ENCODE results near the gene RFPL4A.

The RFPL4A gene

DNA sequence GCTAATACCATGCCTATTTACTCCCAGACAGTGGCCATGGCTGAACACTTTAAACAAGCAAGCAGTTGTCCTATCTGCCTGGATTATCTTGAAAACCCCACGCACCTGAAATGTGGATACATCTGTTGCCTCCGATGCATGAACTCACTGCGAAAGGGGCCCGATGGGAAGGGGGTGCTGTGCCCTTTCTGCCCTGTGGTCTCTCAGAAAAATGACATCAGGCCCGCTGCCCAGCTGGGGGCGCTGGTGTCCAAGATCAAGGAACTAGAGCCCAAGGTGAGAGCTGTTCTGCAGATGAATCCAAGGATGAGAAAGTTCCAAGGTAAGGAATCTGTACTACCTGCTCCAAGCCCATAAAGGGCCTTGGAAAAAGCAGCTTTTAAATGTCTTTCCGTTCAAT, 18.6 kb downstream of the RFPL4A start:
- Histone ChIP-seq H3K4me1 (no peaks in the 10 kb centered on the region), H3K9me3 (ENCODE audit: control insufficient read depth, low read length) (no peaks in the 10 kb centered on the region), H3K27me3 (ENCODE audit: control insufficient read depth, insufficient read depth, low read length) (no peaks in the 10 kb centered on the region), H2AFZ (no peak overlapping the region), H3K36me3 (ENCODE audit: control insufficient read depth, insufficient read depth, low read length) (no peaks in the 10 kb centered on the region), H3K27ac (no peak overlapping the region), H3K79me2 (no peaks in the 10 kb centered on the region), H3K4me2 (ENCODE audit: low read length) (no peak overlapping the region), H3K4me3 (ENCODE audit: low read depth, low read length) (no peak overlapping the region), H3K9ac (no peak overlapping the region)
- TF ChIP-seq, protein P1, sequence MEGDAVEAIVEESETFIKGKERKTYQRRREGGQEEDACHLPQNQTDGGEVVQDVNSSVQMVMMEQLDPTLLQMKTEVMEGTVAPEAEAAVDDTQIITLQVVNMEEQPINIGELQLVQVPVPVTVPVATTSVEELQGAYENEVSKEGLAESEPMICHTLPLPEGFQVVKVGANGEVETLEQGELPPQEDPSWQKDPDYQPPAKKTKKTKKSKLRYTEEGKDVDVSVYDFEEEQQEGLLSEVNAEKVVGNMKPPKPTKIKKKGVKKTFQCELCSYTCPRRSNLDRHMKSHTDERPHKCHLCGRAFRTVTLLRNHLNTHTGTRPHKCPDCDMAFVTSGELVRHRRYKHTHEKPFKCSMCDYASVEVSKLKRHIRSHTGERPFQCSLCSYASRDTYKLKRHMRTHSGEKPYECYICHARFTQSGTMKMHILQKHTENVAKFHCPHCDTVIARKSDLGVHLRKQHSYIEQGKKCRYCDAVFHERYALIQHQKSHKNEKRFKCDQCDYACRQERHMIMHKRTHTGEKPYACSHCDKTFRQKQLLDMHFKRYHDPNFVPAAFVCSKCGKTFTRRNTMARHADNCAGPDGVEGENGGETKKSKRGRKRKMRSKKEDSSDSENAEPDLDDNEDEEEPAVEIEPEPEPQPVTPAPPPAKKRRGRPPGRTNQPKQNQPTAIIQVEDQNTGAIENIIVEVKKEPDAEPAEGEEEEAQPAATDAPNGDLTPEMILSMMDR (IDR thresholded peaks at IDR 0.05) = no peak

DNA sequence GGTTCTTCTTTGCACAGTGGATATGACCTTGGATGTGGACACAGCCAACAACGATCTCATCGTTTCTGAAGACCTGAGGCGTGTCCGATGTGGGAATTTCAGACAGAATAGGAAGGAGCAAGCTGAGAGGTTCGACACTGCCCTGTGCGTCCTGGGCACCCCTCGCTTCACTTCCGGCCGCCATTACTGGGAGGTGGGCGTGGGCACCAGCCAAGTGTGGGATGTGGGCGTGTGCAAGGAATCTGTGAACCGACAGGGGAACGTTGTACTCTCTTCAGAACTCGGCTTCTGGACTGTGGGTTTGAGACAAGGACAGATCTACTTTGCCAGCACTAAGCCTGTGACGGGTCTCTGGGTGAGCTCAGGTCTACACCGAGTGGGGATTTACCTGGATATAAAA, 19.4 kb downstream of the RFPL4A start:
- Histone ChIP-seq H3K27me3 (ENCODE audit: control insufficient read depth, insufficient read depth, low read length) (no peaks in the 10 kb centered on the region), H3K36me3 (ENCODE audit: control insufficient read depth, insufficient read depth, low read length) (no peaks in the 10 kb centered on the region), H3K79me2 (no peaks in the 10 kb centered on the region), H3K4me3 (ENCODE audit: low read depth, low read length) (no peak overlapping the region), H3K4me2 (ENCODE audit: low read length) (no peak overlapping the region), H3K9ac (no peak overlapping the region), H3K4me1 (no peaks in the 10 kb centered on the region), H3K27ac (no peak overlapping the region), H3K9me3 (ENCODE audit: control insufficient read depth, low read length) (no peaks in the 10 kb centered on the region), H2AFZ (no peak overlapping the region)
- TF ChIP-seq, protein P1 (IDR thresholded peaks at IDR 0.05) = no peak

DNA sequence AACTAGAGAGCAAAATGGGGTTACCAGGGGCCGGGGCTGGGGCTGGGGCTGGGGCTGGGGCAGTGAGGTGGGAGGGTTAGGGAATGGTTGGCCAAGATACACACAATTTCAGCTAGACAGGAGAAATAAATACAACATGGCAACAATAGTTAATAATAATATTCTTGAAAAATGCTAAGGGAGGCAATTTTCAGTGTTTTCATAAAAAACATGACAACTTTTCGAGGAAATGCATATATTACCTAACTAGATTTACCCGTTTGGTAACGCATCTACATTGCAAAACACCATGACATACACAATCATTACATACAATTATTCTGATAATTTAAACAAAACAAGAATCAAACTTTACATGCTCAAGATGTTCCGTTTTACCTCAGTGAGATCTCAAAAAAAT, 22.2 kb downstream of the RFPL4A start:
- Histone ChIP-seq H3K9me3 (ENCODE audit: control insufficient read depth, low read length) (no peaks in the 10 kb centered on the region), H3K36me3 (ENCODE audit: control insufficient read depth, insufficient read depth, low read length) (no peaks in the 10 kb centered on the region), H3K27me3 (ENCODE audit: control insufficient read depth, insufficient read depth, low read length) (no peaks in the 10 kb centered on the region), H3K79me2 (no peaks in the 10 kb centered on the region), H3K9ac (no peak overlapping the region), H3K4me2 (ENCODE audit: low read length) (no peak overlapping the region), H3K27ac (no peak overlapping the region), H3K4me3 (ENCODE audit: low read depth, low read length) (no peak overlapping the region), H2AFZ (no peak overlapping the region), H3K4me1 (no peaks in the 10 kb centered on the region)
- TF ChIP-seq, protein P1 (IDR thresholded peaks at IDR 0.05) = no peak

DNA sequence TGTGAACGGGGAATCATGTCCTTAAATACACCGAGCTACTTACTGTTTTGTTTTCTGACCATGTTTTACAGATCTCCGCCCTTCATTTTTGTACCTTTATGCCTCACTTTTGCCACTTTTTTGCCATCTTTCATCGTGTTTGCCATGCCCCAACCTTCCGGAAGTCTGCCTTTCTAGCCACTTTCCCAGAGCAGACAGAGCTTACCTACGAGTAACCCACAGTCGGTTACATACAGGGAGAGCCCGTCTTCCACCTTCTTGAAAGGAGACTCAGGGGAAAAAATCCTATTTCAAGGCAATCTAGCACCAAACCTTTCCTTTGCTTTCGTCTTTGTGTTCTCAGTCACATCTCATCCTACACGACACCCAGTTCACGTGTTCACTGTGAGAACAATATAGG, 36.1 kb downstream of the RFPL4A start:
- H3K9ac ChIP-seq = no peak overlapping the region
- TF ChIP-seq, protein P1 (IDR thresholded peaks at IDR 0.05) = no peak
- H3K36me3 ChIP-seq (ENCODE audit: control insufficient read depth, insufficient read depth, low read length) = no peaks in the 10 kb centered on the region
- H3K79me2 ChIP-seq = no peaks in the 10 kb centered on the region
- H3K9me3 ChIP-seq (ENCODE audit: control insufficient read depth, low read length) = no peaks in the 10 kb centered on the region
- H3K4me2 ChIP-seq (ENCODE audit: low read length) = no peak overlapping the region
- H2AFZ ChIP-seq = no peak overlapping the region
- no peaks in the 10 kb centered on the region for H3K4me1 ChIP-seq
- no peak overlapping the region for H3K27ac ChIP-seq
- H3K27me3 ChIP-seq (ENCODE audit: control insufficient read depth, insufficient read depth, low read length) = no peaks in the 10 kb centered on the region
- H3K4me3 ChIP-seq (ENCODE audit: low read depth, low read length) = no peak overlapping the region

DNA sequence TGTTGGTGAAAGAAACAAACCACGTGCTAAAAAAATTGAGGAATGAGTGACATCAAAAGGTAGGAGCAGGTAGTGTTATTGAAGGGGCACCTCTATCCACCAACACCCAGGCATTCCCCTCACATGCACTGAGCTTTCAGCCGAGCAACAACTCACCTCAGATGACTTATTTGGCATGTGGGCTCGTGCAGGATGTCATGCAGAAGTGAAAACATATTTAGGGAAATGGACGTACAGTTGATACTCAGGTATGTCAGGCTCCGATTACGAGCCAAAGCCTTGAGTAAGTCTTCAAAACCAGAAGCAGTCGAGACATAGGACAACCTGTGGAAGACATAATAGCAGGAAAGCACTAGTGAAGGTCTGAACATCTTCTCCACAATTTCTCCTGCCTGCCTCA, 42.5 kb downstream of the RFPL4A start:
- no peaks in the 10 kb centered on the region for H3K79me2 ChIP-seq
- H3K36me3 ChIP-seq (ENCODE audit: control insufficient read depth, insufficient read depth, low read length) = no peaks in the 10 kb centered on the region
- TF ChIP-seq, protein P1 (IDR thresholded peaks at IDR 0.05) = no peak
- H3K4me2 ChIP-seq (ENCODE audit: low read length) = no peak overlapping the region
- no peak overlapping the region for H3K9ac ChIP-seq
- H3K27ac ChIP-seq = no peak overlapping the region
- no peaks in the 10 kb centered on the region for H3K4me1 ChIP-seq
- no peak overlapping the region for H2AFZ ChIP-seq
- H3K4me3 ChIP-seq (ENCODE audit: low read depth, low read length) = no peak overlapping the region
- H3K9me3 ChIP-seq (ENCODE audit: control insufficient read depth, low read length) = no peaks in the 10 kb centered on the region
- H3K27me3 ChIP-seq (ENCODE audit: control insufficient read depth, insufficient read depth, low read length) = no peaks in the 10 kb centered on the region
